K562 (cell line): ENCODE data around the gene CAMK2B. TPM values are rescaled to one million over a fixed set of nuclear protein-coding genes. Genes with fewer than 3 reads are reported as not detected.

ENCODE experiments used
- ATAC-seq: fragments of 200-7000 bp; cut with Tn5 transposase; 3 replicates; pipeline ENCODE4 v1.9.1; 2020; ENCODE audit warnings: moderate library complexity
- BruUV-seq: library from RNA; stranded (reverse); fragments of 400-500 nt; replicated peaks from 2 replicates; lab custom pipeline; 2021; lab: Mats Ljungman, UMichigan
- CTCF ChIA-PET: fragments of 300-600 bp; formaldehyde crosslinking; extraction: SDS; loops from one replicate; lab custom pipeline; 2021; ENCODE audit warnings: low intra/inter-chr PET ratio; lab: Yijun Ruan, JAX
- POLR2A ChIA-PET: fragments of 300-600, 350-650 bp; sonication (Branson Sonifier 250); formaldehyde crosslinking; extraction: SDS; loops from one replicate; lab custom pipeline; 2021; ENCODE audit warnings: antibody characterized with exemption, inconsistent platforms; lab: Yijun Ruan, JAX
- DNase-seq, 4 experiments: peaks; one replicate each; pipeline versions ENCODE4 v3.0.0 to v3.0.0-alpha.2; 2011 to 2018; ENCODE audit warnings: low spot score in 3 of 4, mixed read lengths in 3 of 4; ENCODE audit errors: extremely low read depth in 1 of 4
- FAIRE-seq: peaks from 2 replicates; lab custom pipeline; 2011; peaks lifted over from hg19 to GRCh38; lab: Jason Lieb, UNC
- H2AFZ ChIP-seq: 2 replicates; pipeline ENCODE4 v1.6.0; 2011; ENCODE audit warnings: low read depth, low read length, control low read depth, inconsistent platforms
- H3K27ac ChIP-seq: fragments of 200-600 bp; 3 replicates; pipeline ENCODE4 v1.8.0; 2011; ENCODE audit warnings: low read depth, mild to moderate bottlenecking, control low read depth, inconsistent platforms, low read length, moderate library complexity, mixed read lengths; ENCODE audit errors: extremely low read depth
- H3K27me3 ChIP-seq, 2 experiments: fragments of 300-600 bp in 1 of 2; 2 replicates in 1 of 2; 3 replicates in 1 of 2; pipeline versions ENCODE4 v1.6.0 to v1.8.0; 2011; ENCODE audit warnings: inconsistent platforms in 2 of 2, low read length in 2 of 2, mild to moderate bottlenecking in 1 of 2, mixed read lengths in 1 of 2, moderate library complexity in 1 of 2; ENCODE audit not compliant: control insufficient read depth in 2 of 2, insufficient read depth in 2 of 2
- H3K36me3 ChIP-seq: fragments of 300-600 bp; 3 replicates; pipeline ENCODE4 v1.8.0; 2011; ENCODE audit warnings: mild to moderate bottlenecking, low read length, inconsistent platforms; ENCODE audit not compliant: control insufficient read depth, insufficient read depth
- H3K4me1 ChIP-seq, 2 experiments: fragments of 200-600 bp in 1 of 2; replicated peaks in 1 of 2; 2 replicates in 1 of 2; 3 replicates in 1 of 2; pipeline versions ENCODE4 v1.5.1 to v1.8.0; 2011; ENCODE audit warnings: inconsistent platforms in 2 of 2, low read length in 2 of 2, mild to moderate bottlenecking in 1 of 2, mixed read lengths in 1 of 2, moderate library complexity in 1 of 2; ENCODE audit not compliant: control insufficient read depth in 2 of 2, insufficient read depth in 2 of 2
- H3K4me2 ChIP-seq: 2 replicates; pipeline ENCODE4 v1.6.1; 2011; ENCODE audit warnings: low read length, control low read depth, inconsistent platforms, mixed read lengths; ENCODE audit not compliant: insufficient read depth
- H3K4me3 ChIP-seq: fragments of 200-600 bp; sonication (generic), shearing (Covaris generic); 2 replicates; pipeline ENCODE4 v1.5.1; 2016; ENCODE audit warnings: control low read depth, inconsistent platforms
- H3K79me2 ChIP-seq: fragments of 200-600 bp; 3 replicates; pipeline ENCODE4 v1.8.0; 2011; ENCODE audit warnings: low read length, inconsistent platforms; ENCODE audit not compliant: control insufficient read depth, insufficient read depth
- H3K9ac ChIP-seq, 2 experiments: 2 replicates each; pipeline versions ENCODE4 v1.6.0 to v1.6.1; 2011; ENCODE audit warnings: low read depth in 2 of 2, low read length in 2 of 2, control low read depth in 1 of 2, inconsistent platforms in 1 of 2, mild to moderate bottlenecking in 1 of 2, mixed read lengths in 1 of 2; ENCODE audit not compliant: insufficient read depth in 1 of 2
- H3K9me1 ChIP-seq: one replicate; pipeline ENCODE4 v1.6.0; 2011; ENCODE audit warnings: inconsistent platforms, mild to moderate bottlenecking, low read length, moderate library complexity; ENCODE audit not compliant: control insufficient read depth, insufficient read depth
- H3K9me3 ChIP-seq: replicated peaks from 2 replicates; pipeline ENCODE4 v1.5.1; 2011; ENCODE audit warnings: low read depth, low read length, inconsistent platforms; ENCODE audit not compliant: control insufficient read depth, insufficient read depth
- H4K20me1 ChIP-seq: replicated peaks from 2 replicates; pipeline ENCODE4 v1.6.1; 2011; ENCODE audit warnings: low read length, inconsistent platforms, mixed read lengths; ENCODE audit not compliant: control insufficient read depth, insufficient read depth
- ATF3 ChIP-seq, 2 experiments: fragments of 450-650 bp in 1 of 2; sonication (generic) in 1 of 2; formaldehyde crosslinking in 1 of 2; IDR thresholded peaks in 1 of 2; conservative IDR thresholded peaks in 1 of 2; 2 replicates each; pipeline versions ENCODE4 v1.6.1 to v1.8.1; 2016 to 2023; ENCODE audit warnings: mild to moderate bottlenecking in 2 of 2, moderate library complexity in 2 of 2, inconsistent platforms in 1 of 2, missing genetic modification reagents in 1 of 2
- DACH1 ChIP-seq: fragments of 450-650 bp; IDR thresholded peaks from 2 replicates; pipeline ENCODE4 v1.6.1; 2018; ENCODE audit not compliant: partially characterized antibody
- FOSL1 ChIP-seq: fragments of 200-800 bp; sonication (Bioruptor generic); conservative IDR thresholded peaks from 2 replicates; pipeline ENCODE4 v1.6.1; 2016; ENCODE audit warnings: missing genetic modification characterization, missing compliant biosample characterization
- JUND ChIP-seq, 2 experiments: IDR thresholded peaks; 2 replicates in 1 of 2; 3 replicates in 1 of 2; pipeline ENCODE4 v1.6.1; 2011; ENCODE audit warnings: borderline replicate concordance in 2 of 2, low read depth in 2 of 2, low read length in 2 of 2, improper control_type of control experiment in 1 of 2, missing biosample characterization in 1 of 2, missing genetic modification characterization in 1 of 2, missing genetic modification reagents in 1 of 2
- NFRKB ChIP-seq: fragments of 450-650 bp; IDR thresholded peaks from 2 replicates; pipeline ENCODE4 v1.6.1; 2016; ENCODE audit warnings: low read depth
- ZNF143 ChIP-seq: sonication (generic); formaldehyde crosslinking; IDR thresholded peaks from 2 replicates; pipeline ENCODE4 v1.9.0; 2022; ENCODE audit warnings: mild to moderate bottlenecking, missing genetic modification reagents
- WGBS: fragments of 100-300 bp; shearing (Covaris generic); methylation state at CpG from one replicate; pipeline ENCODE4 v1.1.6; 2016; ENCODE audit warnings: low coverage, mixed read lengths; ENCODE audit not compliant: insufficient coverage; ENCODE audit errors: missing lambda C conversion rate; 5-methylcytosine and 5-hydroxymethylcytosine counted together
- in situ Hi-C: fragments of 300-500 bp; cut with MboI; formaldehyde crosslinking; loops from 4 replicates; pipeline ENCODE4 v1.15.0; 2018; ENCODE audit warnings: inconsistent platforms, mixed read lengths
- intact Hi-C: fragments of 100-400 bp; cut with micrococcal nuclease; formaldehyde crosslinking; loops from 2 replicates; pipeline ENCODE4 v1.14.2; 2022
- polyA plus RNA-seq, 8 experiments: library from polyadenylated mRNA; depleted of rRNA in 4 of 8; stranded (reverse) in 5 of 8; unstranded in 3 of 8; fragments of >200 nt; fragmentation: Nextera tagmentation in 2 of 8; fragmentation: Illumina TruSeq in 1 of 8; extraction: Ambion mirVana in 2 of 8; extraction: Trizol in 1 of 8; gene quantifications; 2 replicates each; pipeline versions ENCODE4 v1.2.1 to v1.2.3, GENCODE V29; 2011 to 2014; ENCODE audit warnings: inconsistent platforms in 1 of 8, missing spikeins in 1 of 8
- total RNA-seq, 7 experiments: library from RNA; depleted of rRNA in 6 of 7; stranded (reverse); fragments of >200 nt in 6 of 7; fragmentation: Illumina TruSeq in 2 of 7; extraction: Trizol in 2 of 7; gene quantifications; 2 replicates each; pipeline versions ENCODE4 v1.2.1 to v1.2.3, GENCODE V29; 2011 to 2021; ENCODE audit warnings: low replicate concordance in 1 of 7

The CAMK2B gene
- total and polyA plus RNA-seq, 9 of the 15 experiments (the other 6 are each of a cell fraction or from before 2014, with no cell fraction given), result 0.04 to 0.09 (median 0.05) TPM; not detected in 4

GRCh38 chr7:44184206-44184872 lies 141.1 kb downstream of the CAMK2B start:
- Histone ChIP-seq H3K27me3 (peaks cover 8 to 39% of the 10 kb centered on the region in 2 experiments; a peak in 3 of 5 replicates), H3K36me3 (no peaks in the 10 kb centered on the region), H3K79me2 (no peaks in the 10 kb centered on the region), H3K4me3 (no peak overlapping the region), H3K9me1 (no peaks in the 10 kb centered on the region), H4K20me1 (no peaks in the 10 kb centered on the region), H3K9ac (no peak overlapping the region), H2AFZ (no peak overlapping the region), H3K9me3 (peaks cover 10% of the 10 kb centered on the region), H3K4me2 (no peak overlapping the region), H3K4me1 (no peaks in the 10 kb centered on the region), H3K27ac (no peak overlapping the region)
- POLR2A ChIA-PET, result no interaction called here
- DNase-seq, result peak in 2 of 4 experiments; percentile 25
- FAIRE-seq, result no peak
- TF ChIP-seq NFRKB, result no peak
- TF ChIP-seq FOSL1, result peak; percentile 93
- TF ChIP-seq ATF3 (IDR thresholded peaks at IDR 0.05), result peak; percentile 63
- no peak for TF ChIP-seq ATF3 (CRISPR knock-in tag; conservative IDR thresholded peaks at IDR 0.05)
- peak; percentile 52; the same call in 1 of the 2 replicates for TF ChIP-seq JUND (IDR thresholded peaks at IDR 0.05; ENCODE audit: borderline replicate concordance, low read depth, low read length)
- TF ChIP-seq JUND (tag; IDR thresholded peaks at IDR 0.05; ENCODE audit: borderline replicate concordance, low read depth, low read length), result peak; percentile 25; the same call in 1 of the 3 replicates
- no peak for TF ChIP-seq DACH1
- no peak for TF ChIP-seq ZNF143 (CRISPR knock-in tag)
- 13% methylated on average over 16 of the region's 16 CpGs for WGBS
- no peak for ATAC-seq
- BruUV-seq, result no TSS peak
- in situ Hi-C loops, result no loop called here
- intact Hi-C loops, result no loop called here
- CTCF ChIA-PET, result no interaction called here
